ENCODE data around the gene ESPN.
"Not testable (repeated sequence)": the region's sequence is repeated elsewhere in the genome, so short reads cannot be mapped to it uniquely, and the experiment has no call there.

ESPN gene

GRCh38 chr1:6424619-6425593 lies at the start of gene ESPN:
TSS of gene ESPN (plus strand) at chr1:6424776. CDS start at chr1:6424956, 180 bp downstream.
- no peak for DNase-seq

GRCh38 chr1:6378096-6378746 lies 46.4 kb upstream of the ESPN start:
- no peak for DNase-seq

DNA sequence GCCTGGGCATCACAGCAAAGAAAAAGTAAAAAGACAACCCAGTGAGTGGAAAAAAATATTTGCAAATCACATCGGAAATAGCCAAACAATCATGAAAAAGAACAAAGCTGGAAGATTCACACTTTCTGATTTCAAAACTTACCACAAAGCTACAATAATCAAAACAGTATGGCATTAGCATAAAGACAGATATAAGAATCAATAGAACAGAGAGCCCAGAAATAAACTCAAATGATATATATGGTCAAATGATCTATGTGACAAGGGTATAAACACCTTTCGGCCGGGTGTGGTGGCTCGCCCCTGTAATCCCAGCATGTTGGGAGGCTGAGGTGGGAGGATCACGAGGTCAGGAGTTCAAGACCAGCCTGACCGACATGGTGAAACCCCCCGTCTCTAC lies 44.5 kb upstream of the ESPN start:
- no peak for DNase-seq

GRCh38 chr1:6384135-6384534 lies 40.4 kb upstream of the ESPN start:
- no peak for DNase-seq

DNA sequence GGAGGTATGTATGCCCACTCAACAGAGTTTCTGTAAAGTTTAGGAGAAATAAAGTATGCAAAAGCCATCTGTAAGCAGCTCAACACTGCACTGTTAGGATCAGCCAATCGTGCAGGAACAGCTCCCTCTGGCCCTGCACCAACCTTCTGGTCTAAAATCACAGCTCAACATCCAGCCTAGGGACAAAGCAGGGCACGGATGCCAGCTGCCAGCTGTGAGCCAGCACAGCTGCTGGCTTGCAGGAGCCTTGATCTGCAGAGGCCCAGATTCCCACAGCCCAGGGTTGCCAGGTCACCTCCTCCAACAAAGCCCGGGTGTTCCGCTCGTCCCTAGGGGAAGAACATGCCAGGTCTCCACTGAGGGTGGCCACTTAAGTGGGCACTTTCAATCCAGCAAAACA lies 39.6 kb upstream of the ESPN start:
- no peak for DNase-seq

DNA sequence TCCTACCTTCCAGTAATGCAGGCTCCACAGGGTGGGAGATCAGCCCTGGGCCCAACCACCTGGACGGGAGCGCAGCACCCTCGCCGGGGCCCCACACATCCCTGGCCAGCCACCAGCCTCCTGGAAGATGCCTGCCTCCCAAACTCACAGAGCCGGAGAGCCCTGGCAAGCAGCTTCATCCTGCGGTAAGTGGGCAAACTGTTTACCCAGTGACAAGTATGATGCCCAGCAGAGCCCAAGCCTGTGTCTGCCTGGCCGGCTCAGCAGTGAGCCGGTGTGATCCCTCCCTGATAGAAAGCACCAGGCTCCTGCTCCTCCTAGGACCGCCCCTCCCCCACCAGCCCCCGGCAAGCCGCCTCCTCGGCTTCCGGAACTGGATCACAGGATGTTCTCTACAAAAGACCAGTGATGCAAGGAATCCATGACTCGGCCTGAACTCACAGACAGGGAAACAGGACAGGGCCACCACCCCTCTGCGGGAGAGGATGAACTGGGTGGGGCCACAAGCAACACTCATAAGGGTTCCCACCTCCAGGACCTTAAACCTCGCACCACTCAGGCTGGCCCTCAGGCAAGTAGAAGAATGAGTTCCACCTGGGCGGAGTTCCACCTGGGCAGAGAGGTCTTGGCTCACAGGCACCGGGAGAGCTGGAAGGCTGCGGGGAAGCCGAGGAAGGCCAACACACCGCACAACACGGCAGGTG lies 38.9 kb upstream of the ESPN start:
- DNase-seq, result no peak

DNA sequence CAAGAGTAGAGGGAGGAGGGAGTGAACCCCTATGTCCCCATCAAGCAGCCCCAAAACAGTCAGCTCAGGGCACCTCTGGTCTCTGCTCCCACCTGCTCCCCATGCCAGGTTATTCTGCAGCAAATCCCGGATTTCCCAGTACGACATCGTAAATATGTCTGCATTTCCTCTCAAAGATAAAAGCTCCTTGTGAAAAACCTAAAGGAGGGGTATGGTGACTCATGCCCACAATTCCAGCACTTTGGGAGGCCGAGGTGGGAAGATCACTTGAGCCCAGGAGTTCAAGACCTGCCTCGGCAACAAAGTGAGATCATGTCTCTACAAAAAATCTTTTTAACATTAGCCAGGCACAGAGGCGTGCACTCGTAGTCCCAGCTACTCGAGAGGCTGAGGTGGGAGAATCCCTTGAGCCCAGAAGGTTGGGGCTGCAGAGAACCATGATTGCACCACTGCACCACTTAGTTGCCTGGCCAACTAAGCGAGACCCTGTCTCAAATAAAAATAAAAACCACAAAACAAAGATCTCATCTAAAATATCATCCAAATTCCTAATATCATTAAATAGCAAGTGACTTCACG lies 38.1 kb upstream of the ESPN start:
- DNase-seq, result no peak

- DNase-seq, result no peak
Observed at GRCh38 chr1:6389971-6390370, 34.6 kb upstream of the ESPN start.

DNA sequence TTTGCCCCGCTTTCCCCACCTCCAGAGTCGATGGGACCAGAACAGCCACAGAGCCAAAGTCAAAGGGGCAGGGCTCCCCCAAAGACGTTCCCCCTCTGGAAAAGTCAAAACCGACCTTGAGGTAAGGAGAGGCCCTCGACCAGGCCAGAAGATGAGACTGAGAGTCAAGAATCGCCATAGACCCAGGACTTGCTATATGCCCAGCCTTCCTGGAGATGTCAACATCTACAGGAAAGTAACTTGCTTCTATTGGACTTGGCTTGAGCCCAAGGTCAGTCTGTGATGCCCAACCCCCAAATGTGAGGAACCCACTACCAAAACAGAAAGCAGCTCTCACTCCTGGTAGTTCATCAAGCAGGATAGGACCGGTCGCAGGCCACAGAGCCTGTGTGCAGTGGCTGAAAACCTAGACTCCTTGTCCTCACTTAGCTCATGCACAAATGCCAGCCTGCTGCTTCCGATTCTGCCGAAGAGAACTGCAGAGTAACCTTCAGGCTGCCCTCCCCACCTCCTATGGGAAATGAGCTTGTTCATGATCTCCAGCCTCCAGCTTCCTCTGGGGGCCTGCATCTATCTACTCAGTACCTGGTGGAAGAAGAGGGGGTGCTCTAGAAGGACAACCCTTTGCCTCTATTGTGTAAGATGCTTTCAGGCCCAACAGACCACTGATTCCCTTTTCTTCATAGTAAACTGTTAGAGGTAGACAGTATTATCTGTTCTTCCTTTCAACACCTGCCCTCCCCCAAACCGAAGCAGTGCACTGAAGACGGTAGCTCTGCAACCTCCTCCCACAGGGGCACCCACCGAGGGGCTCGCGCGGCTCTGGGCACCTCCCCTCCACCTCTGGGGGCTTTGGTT lies 32.4 kb upstream of the ESPN start:
- no peak for DNase-seq

GRCh38 chr1:6392809-6393399 lies 31.7 kb upstream of the ESPN start:
- DNase-seq, result no peak

- peak; percentile 90 for DNase-seq
Observed at GRCh38 chr1:6393400-6394187, 31.0 kb upstream of the ESPN start, which contains the start of gene ACOT7. TSS of gene ACOT7 (minus strand) at chr1:6393767. CDS start at chr1:6393399, 368 bp downstream.

DNA sequence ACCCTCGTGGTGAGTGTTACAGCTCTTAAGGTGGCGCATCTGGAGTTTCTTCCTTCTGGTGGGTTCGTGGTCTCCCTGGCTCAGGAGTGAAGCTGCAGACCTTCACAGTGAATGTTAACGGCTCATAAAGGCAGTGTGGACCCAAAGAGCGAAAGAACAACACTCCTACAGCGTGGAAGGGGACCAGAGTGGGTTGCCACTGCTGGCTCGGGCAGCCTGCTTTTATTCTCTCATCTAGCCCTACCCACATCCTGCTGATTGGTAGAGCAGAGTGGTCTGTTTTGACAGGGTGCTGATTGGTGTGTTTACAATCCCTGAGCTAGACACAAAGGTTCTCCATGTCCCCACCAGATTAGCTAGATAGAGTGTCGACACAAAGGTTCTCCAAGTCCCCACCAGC lies 29.4 kb upstream of the ESPN start:
- DNase-seq, result not testable (repeated sequence)

DNA sequence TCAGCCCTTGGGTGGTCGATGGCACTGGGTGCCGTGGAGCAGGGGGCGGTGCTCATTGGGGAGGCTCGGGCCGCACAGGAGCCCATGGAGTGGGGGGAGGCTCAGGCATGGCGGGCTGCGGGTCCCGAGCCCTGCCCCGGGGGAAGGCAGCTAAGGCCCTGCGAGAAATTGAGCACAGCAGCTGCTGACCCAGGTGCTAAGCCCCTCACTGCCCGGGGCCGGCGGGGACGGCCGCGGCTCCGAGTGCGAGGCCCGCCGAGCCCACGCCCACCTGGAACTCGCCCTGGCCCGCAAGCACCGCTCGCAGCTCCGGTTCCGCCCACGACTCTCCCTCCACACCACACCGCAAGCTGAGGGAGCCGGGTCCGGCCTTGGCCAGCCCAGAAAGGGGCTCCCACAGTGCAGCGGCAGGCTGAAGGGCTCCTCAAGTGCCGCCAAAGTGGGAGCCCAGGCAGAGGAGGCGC lies 28.8 kb upstream of the ESPN start:
- DNase-seq, result not testable (repeated sequence)

DNA sequence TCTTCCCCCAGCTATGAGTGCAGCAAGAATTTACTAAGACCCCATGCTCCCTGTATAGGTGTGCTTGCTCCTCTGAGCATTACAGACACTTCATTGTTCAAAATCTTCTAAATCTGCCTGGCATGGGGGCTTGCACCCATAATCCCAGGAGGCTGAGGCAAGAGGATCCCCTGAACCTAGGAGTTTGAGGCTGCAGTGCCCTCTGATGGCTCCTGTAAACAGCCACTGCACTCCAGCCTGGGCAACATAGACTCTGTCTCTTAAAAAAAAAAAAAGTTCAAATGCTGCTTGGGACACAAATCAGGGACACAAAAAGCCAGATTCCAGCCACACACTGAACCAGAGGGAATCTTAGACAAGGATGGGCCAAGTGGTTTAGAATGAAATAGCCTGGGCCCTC lies 27.6 kb upstream of the ESPN start:
- no peak for DNase-seq

DNA sequence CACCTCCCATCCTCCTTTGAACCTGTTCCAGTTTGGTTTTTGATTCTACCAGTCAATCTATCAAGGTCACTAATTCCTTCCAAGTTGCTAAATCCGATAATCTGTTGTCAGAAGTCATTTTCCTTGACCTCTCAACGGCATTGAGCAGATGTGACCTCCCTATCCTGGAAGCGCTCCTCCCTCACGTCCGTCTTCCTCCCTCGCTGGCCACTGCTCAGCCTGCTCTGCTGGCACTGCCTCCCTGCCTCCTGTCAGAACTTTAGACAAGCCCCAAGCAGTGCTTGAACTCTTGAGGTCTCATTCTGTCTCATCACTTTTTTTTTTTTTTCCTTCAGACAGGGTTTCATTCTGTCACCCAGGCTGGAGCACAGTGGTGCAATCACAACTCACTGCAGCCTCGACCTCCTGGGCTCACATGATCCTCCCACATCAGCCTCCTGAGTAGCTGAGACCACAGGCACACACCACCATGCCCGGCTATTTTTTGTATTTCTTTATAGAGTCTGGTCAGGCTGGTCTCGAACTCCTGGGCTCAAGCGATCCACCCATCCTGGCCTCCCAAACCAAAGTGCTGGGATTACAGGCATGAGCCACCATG lies 26.6 kb upstream of the ESPN start:
- no peak for DNase-seq

DNA sequence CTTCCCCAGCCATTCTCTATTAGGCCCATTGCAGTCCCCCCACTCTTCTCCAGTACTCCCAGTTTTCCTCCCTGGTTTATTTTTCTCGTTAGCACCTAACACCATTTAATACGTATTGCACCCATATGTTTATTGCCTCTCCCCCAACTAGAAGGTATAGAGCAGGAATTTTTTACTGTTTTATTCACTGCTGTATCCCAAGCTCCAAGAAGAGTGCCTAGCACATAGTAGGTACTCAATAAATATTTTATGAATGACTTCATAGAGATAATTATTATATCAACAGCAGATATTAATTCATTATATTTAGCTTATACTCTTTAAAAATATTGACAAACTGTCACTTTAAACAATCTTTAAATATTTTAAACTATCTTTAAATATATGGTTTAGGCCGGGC lies 25.3 kb upstream of the ESPN start:
- no peak for DNase-seq

DNA sequence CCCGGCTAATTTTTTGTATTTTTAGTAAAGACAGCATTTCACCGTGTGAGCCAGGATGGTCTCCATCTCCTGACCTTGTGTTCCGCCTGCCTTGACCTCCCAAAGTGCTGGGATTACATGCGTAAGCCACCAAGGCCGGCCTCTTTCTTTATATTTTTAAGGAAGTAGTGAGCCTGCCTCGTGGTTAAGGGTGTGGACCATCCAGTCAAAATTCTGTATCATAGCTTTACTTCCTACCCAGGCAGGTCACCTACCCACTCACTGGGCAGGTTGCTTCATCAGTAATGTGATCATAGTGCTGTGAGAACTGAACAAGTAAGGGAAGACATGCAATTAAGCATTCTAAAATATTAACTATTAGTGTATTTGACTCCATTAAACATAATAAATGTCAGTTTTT lies 22.9 kb upstream of the ESPN start:
- no peak for DNase-seq

GRCh38 chr1:6408023-6408422 lies 16.6 kb upstream of the ESPN start:
- DNase-seq, result no peak

DNA sequence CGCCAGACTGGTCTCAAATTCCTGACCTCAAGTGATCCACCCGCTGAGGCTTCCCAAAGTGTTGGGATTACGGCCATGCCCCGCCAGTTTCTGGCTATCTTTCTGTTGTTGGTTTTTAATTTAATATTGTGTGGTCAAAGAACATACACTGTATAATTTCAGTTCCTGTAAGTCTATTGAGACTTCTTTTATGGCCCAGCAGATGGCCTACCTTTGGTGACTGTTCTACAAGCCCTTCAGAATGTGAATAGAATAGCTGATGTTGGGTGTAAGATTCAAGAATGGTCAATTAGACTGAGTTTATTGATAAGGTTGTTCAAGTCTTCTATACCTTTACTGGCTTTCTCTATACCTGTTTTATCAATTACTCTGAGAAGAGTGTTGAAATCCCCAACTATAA lies 15.5 kb upstream of the ESPN start:
- DNase-seq, result no peak

- DNase-seq, result no peak
Observed at GRCh38 chr1:6409733-6410132, 14.8 kb upstream of the ESPN start.
